GM12878 (cell line): ENCODE measurements around the gene POLD2. TPM values are rescaled to one million over a fixed set of nuclear protein-coding genes. Genes with fewer than 3 reads are reported as not detected.

Experiments used
- ATAC-seq: fragments of 200-7000 bp; cut with Tn5 transposase; 3 replicates; pipeline ENCODE4 v1.9.1; 2020; ENCODE audit warnings: mild to moderate bottlenecking, moderate library complexity
- BruUV-seq: library from RNA; stranded (reverse); fragments of 400-500 nt; replicated peaks from 2 replicates; lab custom pipeline; 2021; lab: Mats Ljungman, UMichigan
- CTCF ChIA-PET: fragments of 300-600 bp; sonication (Branson Sonifier 250); formaldehyde crosslinking; extraction: SDS; loops from one replicate; lab custom pipeline; 2021; ENCODE audit warnings: inconsistent platforms; lab: Yijun Ruan, JAX
- POLR2A ChIA-PET: fragments of 350-600 bp; formaldehyde crosslinking; extraction: SDS; loops from one replicate; lab custom pipeline; 2021; ENCODE audit warnings: inconsistent platforms; lab: Charles Lee
- RAD21 ChIA-PET: fragments of 300-600 bp; sonication (Branson Sonifier 250); formaldehyde crosslinking; loops from one replicate; lab custom pipeline; 2023; ENCODE audit warnings: antibody characterized with exemption; ENCODE audit not compliant: unreplicated experiment; lab: Charles Lee
- SMC1A ChIA-PET: fragments of 300-600 bp; sonication (Branson Sonifier 250); formaldehyde crosslinking; loops from one replicate; lab custom pipeline; 2023; ENCODE audit not compliant: unreplicated experiment, uncharacterized antibody; lab: Charles Lee
- DNase-seq: peaks from one replicate; pipeline ENCODE4 v3.0.0-alpha.2; 2011; ENCODE audit warnings: low read depth, low spot score
- FAIRE-seq: peaks from 3 replicates; lab custom pipeline; 2011; peaks lifted over from hg19 to GRCh38; lab: Jason Lieb, UNC
- H2AFZ ChIP-seq: 2 replicates; pipeline ENCODE4 v1.6.0; 2011; ENCODE audit warnings: low read depth, low read length, control low read depth; ENCODE audit not compliant: control insufficient read depth
- H3K27ac ChIP-seq: 2 replicates; pipeline ENCODE4 v1.5.1; 2011; ENCODE audit warnings: control low read depth; ENCODE audit not compliant: control insufficient read depth, insufficient read depth
- H3K27me3 ChIP-seq, 2 experiments: replicated peaks in 1 of 2; 2 replicates each; pipeline versions ENCODE4 v1.6.0 to v1.6.1; 2011; ENCODE audit warnings: low read length in 1 of 2; ENCODE audit not compliant: control insufficient read depth in 2 of 2, insufficient read depth in 2 of 2
- H3K36me3 ChIP-seq, 2 experiments: 2 replicates each; pipeline ENCODE4 v1.5.1; 2011; ENCODE audit warnings: low read length in 1 of 2; ENCODE audit not compliant: control insufficient read depth in 2 of 2, insufficient read depth in 2 of 2
- H3K4me1 ChIP-seq: 2 replicates; pipeline ENCODE4 v1.6.1; 2011; ENCODE audit warnings: mild to moderate bottlenecking, low read length, moderate library complexity, mixed read lengths; ENCODE audit not compliant: control insufficient read depth, insufficient read depth
- H3K4me2 ChIP-seq: 2 replicates; pipeline ENCODE4 v1.6.0; 2011; ENCODE audit warnings: control low read depth; ENCODE audit not compliant: control insufficient read depth, insufficient read depth
- H3K4me3 ChIP-seq: fragments of 200-600 bp; sonication (generic); 2 replicates; pipeline ENCODE4 v1.5.1; 2016
- H3K79me2 ChIP-seq: 2 replicates; pipeline ENCODE4 v1.6.0; 2011; ENCODE audit warnings: low read length; ENCODE audit not compliant: control insufficient read depth, insufficient read depth
- H3K9ac ChIP-seq: 2 replicates; pipeline ENCODE4 v1.8.0; 2011; ENCODE audit warnings: low read length, control low read depth, mixed read lengths; ENCODE audit not compliant: control insufficient read depth, insufficient read depth
- H3K9me3 ChIP-seq: replicated peaks from 3 replicates; pipeline ENCODE4 v1.5.1; 2011; ENCODE audit warnings: mild to moderate bottlenecking, low read length; ENCODE audit not compliant: control insufficient read depth, insufficient read depth
- H4K20me1 ChIP-seq: 2 replicates; pipeline ENCODE4 v1.6.0; 2011; ENCODE audit not compliant: control insufficient read depth, insufficient read depth
- ATF7 ChIP-seq: fragments of 450-650 bp; IDR thresholded peaks from 2 replicates; pipeline ENCODE4 v1.6.1; 2016; ENCODE audit warnings: low read depth, mild to moderate bottlenecking
- BACH1 ChIP-seq: fragments of 450-650 bp; IDR thresholded peaks from 2 replicates; pipeline ENCODE4 v1.6.1; 2017; ENCODE audit warnings: mild to moderate bottlenecking, borderline replicate concordance
- BCL11A ChIP-seq: IDR thresholded peaks from 2 replicates; pipeline ENCODE4 v1.6.1; 2011; ENCODE audit warnings: low read depth, low read length
- CREM ChIP-seq: IDR thresholded peaks from 2 replicates; pipeline ENCODE4 v1.6.1; 2014; ENCODE audit warnings: antibody characterized with exemption, low read depth
- MXI1 ChIP-seq: fragments of 150-350 bp; IDR thresholded peaks from 2 replicates; pipeline ENCODE4 v1.6.1; 2011; ENCODE audit warnings: low read depth, mild to moderate bottlenecking, inconsistent platforms, low read length, improper control_type of control experiment
- NFIC ChIP-seq: IDR thresholded peaks from 2 replicates; pipeline ENCODE4 v1.6.1; 2012; ENCODE audit warnings: low read depth, mild to moderate bottlenecking, inconsistent platforms, low read length, moderate library complexity
- POLR2A ChIP-seq: IDR thresholded peaks from 2 replicates; pipeline ENCODE4 v1.6.1; 2011; ENCODE audit warnings: low read depth, mild to moderate bottlenecking, low read length
- POLR2AphosphoS5 ChIP-seq: IDR thresholded peaks from 2 replicates; pipeline ENCODE4 v1.6.1; 2011; ENCODE audit warnings: mild to moderate bottlenecking, low read length, inconsistent platforms
- WGBS: methylation state at CpG from one replicate; pipeline ENCODE4 v1.1.6; 2016; ENCODE audit warnings: low lambda C conversion rate; ENCODE audit not compliant: insufficient replicate concordance, insufficient coverage; ENCODE audit errors: missing lambda C conversion rate; 5-methylcytosine and 5-hydroxymethylcytosine counted together
- in situ Hi-C: fragments of 300-500 bp; cut with MboI; formaldehyde crosslinking; loops from 9 replicates; pipeline ENCODE4 v1.14.3; 2018; ENCODE audit warnings: mixed read lengths
- intact Hi-C: fragments of 100-400 bp; cut with micrococcal nuclease; formaldehyde crosslinking; loops from one replicate; pipeline ENCODE4 v1.14.2; 2022; ENCODE audit not compliant: unreplicated experiment
- polyA plus RNA-seq, 11 experiments: library from polyadenylated mRNA; depleted of rRNA in 4 of 11; unstranded in 6 of 11; stranded (reverse) in 5 of 11; fragments of >200 nt; fragmentation: Nextera tagmentation in 4 of 11; fragmentation: Illumina TruSeq in 1 of 11; extraction: Ambion mirVana in 4 of 11; extraction: Trizol in 1 of 11; gene quantifications; 1 replicate in 1 of 11; 2 replicates in 10 of 11; pipeline versions ENCODE4 v1.2.1 to v1.2.3, GENCODE V29; 2011 to 2016; ENCODE audit warnings: inconsistent platforms in 2 of 11, missing spikeins in 2 of 11, low read depth in 1 of 11
- total RNA-seq, 4 experiments: library from RNA; depleted of rRNA in 3 of 4; stranded (reverse); fragments of >200 nt in 3 of 4; fragmentation: Illumina TruSeq in 1 of 4; extraction: Trizol in 1 of 4; gene quantifications; 2 replicates each; pipeline versions ENCODE4 v1.2.1 to v1.2.3, GENCODE V29; 2013 to 2021
- TF ChIP-seq, protein P1 (sequence below): fragments of 450-650 bp; IDR thresholded peaks from 2 replicates; pipeline ENCODE4 v1.6.1; 2017; ENCODE audit warnings: mild to moderate bottlenecking, low read depth, inconsistent platforms; ENCODE audit not compliant: poor library complexity, severe bottlenecking
- TF ChIP-seq, protein P2 (sequence below): IDR thresholded peaks from 2 replicates; pipeline ENCODE4 v1.6.1; 2012; ENCODE audit warnings: low read depth, low read length, improper control_type of control experiment
- TF ChIP-seq, protein P3 (sequence below): fragments of 450-650 bp; IDR thresholded peaks from 2 replicates; pipeline ENCODE4 v1.6.1; 2016; ENCODE audit warnings: mild to moderate bottlenecking

Gene POLD2
- total and polyA plus RNA-seq, 10 of the 15 experiments (the other 5 are each of a cell fraction or from before 2014, with no cell fraction given) = 19.1 to 287 (median 169) TPM

DNA sequence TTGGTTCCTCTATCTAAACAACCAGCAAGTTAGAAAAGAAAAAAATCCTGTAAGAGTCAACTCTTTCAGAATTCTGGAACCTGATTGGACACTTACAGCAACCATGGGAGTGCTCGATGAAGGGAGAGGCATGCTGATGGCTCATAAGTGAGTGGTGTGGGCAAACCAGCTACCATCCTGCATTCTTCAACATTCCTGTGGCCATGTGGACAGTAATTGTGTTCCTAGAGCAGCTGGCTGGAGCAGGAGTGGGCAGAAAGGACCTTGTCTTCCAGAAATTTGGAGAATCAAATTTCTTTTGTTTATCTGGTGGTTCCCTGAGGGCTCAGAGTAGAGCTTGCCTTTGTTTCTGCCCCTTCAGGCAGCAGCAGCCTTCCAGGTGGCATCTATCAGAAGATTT, 40.2 kb upstream of the POLD2 start:
- Histone ChIP-seq H3K27me3 (no peaks in the 10 kb centered on the region; a peak in 1 of 4 replicates), H3K9me3 (no peaks in the 10 kb centered on the region), H4K20me1 (no peaks in the 10 kb centered on the region), H2AFZ (no peak overlapping the region), H3K4me3 (no peak overlapping the region), H3K4me2 (no peak overlapping the region), H3K9ac (no peak overlapping the region), H3K79me2 (no peaks in the 10 kb centered on the region), H3K27ac (no peak overlapping the region), H3K4me1 (no peaks in the 10 kb centered on the region), H3K36me3 (no peaks in the 10 kb centered on the region)
- in situ Hi-C loops (no loop called here), intact Hi-C loops (no loop called here)
- ATAC-seq = no peak
- no peak for TF ChIP-seq MXI1
- no peak for TF ChIP-seq POLR2AphosphoS5
- TF ChIP-seq, protein P1, sequence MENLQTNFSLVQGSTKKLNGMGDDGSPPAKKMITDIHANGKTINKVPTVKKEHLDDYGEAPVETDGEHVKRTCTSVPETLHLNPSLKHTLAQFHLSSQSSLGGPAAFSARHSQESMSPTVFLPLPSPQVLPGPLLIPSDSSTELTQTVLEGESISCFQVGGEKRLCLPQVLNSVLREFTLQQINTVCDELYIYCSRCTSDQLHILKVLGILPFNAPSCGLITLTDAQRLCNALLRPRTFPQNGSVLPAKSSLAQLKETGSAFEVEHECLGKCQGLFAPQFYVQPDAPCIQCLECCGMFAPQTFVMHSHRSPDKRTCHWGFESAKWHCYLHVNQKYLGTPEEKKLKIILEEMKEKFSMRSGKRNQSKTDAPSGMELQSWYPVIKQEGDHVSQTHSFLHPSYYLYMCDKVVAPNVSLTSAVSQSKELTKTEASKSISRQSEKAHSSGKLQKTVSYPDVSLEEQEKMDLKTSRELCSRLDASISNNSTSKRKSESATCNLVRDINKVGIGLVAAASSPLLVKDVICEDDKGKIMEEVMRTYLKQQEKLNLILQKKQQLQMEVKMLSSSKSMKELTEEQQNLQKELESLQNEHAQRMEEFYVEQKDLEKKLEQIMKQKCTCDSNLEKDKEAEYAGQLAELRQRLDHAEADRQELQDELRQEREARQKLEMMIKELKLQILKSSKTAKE = no peak
- CTCF ChIA-PET = interaction anchor here (0.7 kb wide), 1 partner anchor 47 kb away, joined by 3 read pairs; no protein-coding TSS in a partner anchor
- BruUV-seq = no TSS peak
- no peak for DNase-seq
- SMC1A ChIA-PET = no interaction called here
- FAIRE-seq = no peak
- POLR2A ChIA-PET = no interaction called here
- WGBS = 67% methylated on average over 1 of the region's 1 CpG
- RAD21 ChIA-PET = no interaction called here

DNA sequence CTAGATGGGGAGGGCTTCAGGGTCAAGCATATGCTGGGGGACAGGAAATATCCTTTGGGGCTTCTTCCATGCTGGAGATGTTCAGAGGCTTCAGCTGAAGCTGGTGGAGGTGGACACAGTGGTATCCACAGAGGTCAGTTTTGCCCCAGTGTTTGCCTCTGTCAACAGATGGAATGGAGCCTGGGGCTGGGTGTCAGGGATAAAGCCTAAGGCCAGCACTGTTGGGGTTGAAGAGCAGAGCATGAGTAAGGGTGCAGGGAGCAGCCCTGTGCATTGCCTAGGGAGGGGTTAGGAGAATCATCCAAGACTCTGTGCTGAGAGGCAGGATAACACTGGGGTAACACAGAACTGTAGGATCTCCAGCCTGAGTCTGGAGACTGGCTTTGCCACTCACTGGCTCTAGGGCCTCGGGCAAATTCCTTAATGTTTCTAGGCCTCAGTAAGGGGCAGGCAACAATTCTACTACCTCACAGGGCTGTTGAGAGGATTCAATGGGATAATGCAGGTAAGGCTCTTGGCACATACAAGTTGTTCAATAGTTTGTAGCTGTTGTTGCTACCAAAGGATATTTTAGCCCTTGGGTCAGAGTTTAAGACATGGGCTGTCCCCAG, 39.5 kb upstream of the POLD2 start:
- H3K9me3 ChIP-seq = no peaks in the 10 kb centered on the region
- ChIA-PET RAD21 (no interaction called here), CTCF (interaction anchor here (0.7 kb wide), 1 partner anchor 46 kb away, joined by 3 read pairs; no protein-coding TSS in a partner anchor), POLR2A (no interaction called here), SMC1A (no interaction called here)
- H3K4me3 ChIP-seq = no peak overlapping the region
- H3K79me2 ChIP-seq = no peaks in the 10 kb centered on the region
- FAIRE-seq (no peak), ATAC-seq (no peak), DNase-seq (no peak)
- no peaks in the 10 kb centered on the region; a peak in 1 of 4 replicates for H3K27me3 ChIP-seq
- no peak overlapping the region for H3K4me2 ChIP-seq
- intact Hi-C loops (no loop called here), in situ Hi-C loops (no loop called here)
- WGBS = 0% methylated on average over 1 of the region's 1 CpG
- H3K36me3 ChIP-seq = no peaks in the 10 kb centered on the region
- H2AFZ ChIP-seq = no peak overlapping the region
- H3K27ac ChIP-seq = no peak overlapping the region
- H3K9ac ChIP-seq = no peak overlapping the region
- BruUV-seq = no TSS peak
- H3K4me1 ChIP-seq = no peaks in the 10 kb centered on the region
- H4K20me1 ChIP-seq = no peaks in the 10 kb centered on the region
- TF ChIP-seq NFIC = no peak
- TF ChIP-seq CREM = no peak
- no peak for TF ChIP-seq BACH1
- TF ChIP-seq, protein P2, sequence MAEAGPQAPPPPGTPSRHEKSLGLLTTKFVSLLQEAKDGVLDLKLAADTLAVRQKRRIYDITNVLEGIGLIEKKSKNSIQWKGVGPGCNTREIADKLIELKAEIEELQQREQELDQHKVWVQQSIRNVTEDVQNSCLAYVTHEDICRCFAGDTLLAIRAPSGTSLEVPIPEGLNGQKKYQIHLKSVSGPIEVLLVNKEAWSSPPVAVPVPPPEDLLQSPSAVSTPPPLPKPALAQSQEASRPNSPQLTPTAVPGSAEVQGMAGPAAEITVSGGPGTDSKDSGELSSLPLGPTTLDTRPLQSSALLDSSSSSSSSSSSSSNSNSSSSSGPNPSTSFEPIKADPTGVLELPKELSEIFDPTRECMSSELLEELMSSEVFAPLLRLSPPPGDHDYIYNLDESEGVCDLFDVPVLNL = no peak
- no peak for TF ChIP-seq POLR2A
- TF ChIP-seq ATF7 = no peak
- no peak for TF ChIP-seq BCL11A
- TF ChIP-seq, protein P3, sequence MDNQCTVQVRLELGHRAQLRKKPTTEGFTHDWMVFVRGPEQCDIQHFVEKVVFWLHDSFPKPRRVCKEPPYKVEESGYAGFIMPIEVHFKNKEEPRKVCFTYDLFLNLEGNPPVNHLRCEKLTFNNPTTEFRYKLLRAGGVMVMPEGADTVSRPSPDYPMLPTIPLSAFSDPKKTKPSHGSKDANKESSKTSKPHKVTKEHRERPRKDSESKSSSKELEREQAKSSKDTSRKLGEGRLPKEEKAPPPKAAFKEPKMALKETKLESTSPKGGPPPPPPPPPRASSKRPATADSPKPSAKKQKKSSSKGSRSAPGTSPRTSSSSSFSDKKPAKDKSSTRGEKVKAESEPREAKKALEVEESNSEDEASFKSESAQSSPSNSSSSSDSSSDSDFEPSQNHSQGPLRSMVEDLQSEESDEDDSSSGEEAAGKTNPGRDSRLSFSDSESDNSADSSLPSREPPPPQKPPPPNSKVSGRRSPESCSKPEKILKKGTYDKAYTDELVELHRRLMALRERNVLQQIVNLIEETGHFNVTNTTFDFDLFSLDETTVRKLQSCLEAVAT = no peak
